Mesothelial cell of epicardium (in vitro differentiated cells): ENCODE results near the gene MLIP. TPM values are rescaled to one million over a fixed set of nuclear protein-coding genes. Genes with fewer than 3 reads are reported as not detected.

Experiments
- DNase-seq, 2 experiments: peaks; one replicate each; pipeline ENCODE4 v3.0.0; 2021; ENCODE audit warnings: low spot score in 2 of 2; ENCODE audit not compliant: unreplicated experiment in 2 of 2
- H3K27ac Mint-ChIP-seq: 2 replicates; pipeline ENCODE4 v1.8.0; 2021; ENCODE audit warnings: mixed read lengths
- H3K27me3 Mint-ChIP-seq: 2 replicates; pipeline ENCODE4 v1.8.0; 2021; ENCODE audit warnings: low read depth, mixed read lengths
- H3K36me3 Mint-ChIP-seq: 2 replicates; pipeline ENCODE4 v1.8.0; 2021; ENCODE audit warnings: mixed read lengths
- H3K4me1 Mint-ChIP-seq: 2 replicates; pipeline ENCODE4 v1.8.0; 2021; ENCODE audit warnings: mixed read lengths
- H3K4me3 Mint-ChIP-seq: 2 replicates; pipeline ENCODE4 v1.8.0; 2021; ENCODE audit warnings: mild to moderate bottlenecking, moderate library complexity, mixed read lengths
- H3K9me3 Mint-ChIP-seq: 2 replicates; pipeline ENCODE4 v1.8.0; 2021; ENCODE audit warnings: mixed read lengths
- total RNA-seq: library from RNA; stranded (reverse); gene quantifications from 3 replicates; pipeline ENCODE4 v1.2.1, GENCODE V29; 2021
- TF ChIP-seq, protein P1 (sequence below): fragments of 200-600 bp; sonication (generic); IDR thresholded peaks from one replicate; pipeline ENCODE4 v1.5.0; 2021; ENCODE audit warnings: antibody characterized with exemption; ENCODE audit not compliant: unreplicated experiment

Gene MLIP
- total RNA-seq, 1 donor from 2014 or later: 0.78 TPM

DNA sequence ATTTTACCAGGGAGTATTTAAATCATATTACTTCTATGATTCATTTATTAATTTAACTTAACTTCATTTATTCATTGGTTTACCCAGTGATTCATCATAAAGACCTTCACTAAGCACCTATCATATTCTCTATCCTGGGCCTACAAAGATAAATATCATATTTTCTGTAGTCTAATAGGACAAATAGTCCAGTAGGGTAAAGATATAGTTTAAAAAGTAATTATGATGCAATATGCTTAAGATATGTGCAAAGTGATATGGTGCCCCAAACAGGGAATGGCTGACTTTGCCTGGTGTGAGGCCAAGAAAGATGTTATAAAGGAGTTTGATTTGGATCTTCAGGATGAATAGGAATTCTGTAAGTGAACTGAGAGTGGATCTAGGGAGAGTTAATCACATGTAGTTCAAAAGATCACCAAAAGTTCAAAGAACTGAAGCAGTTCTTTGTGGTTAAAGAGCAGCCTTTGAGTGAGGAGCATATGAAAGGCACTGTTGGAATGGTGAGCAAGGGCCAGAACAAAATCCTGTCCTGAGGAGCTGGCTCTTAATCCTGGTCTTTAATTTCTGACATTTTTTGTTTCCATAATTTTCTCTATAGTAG lies 45.5 kb downstream of the MLIP start:
- Mint-ChIP-seq H3K4me3 (no peak overlapping the region), H3K36me3 (no peaks in the 10 kb centered on the region), H3K4me1 (no peaks in the 10 kb centered on the region), H3K27me3 (no peaks in the 10 kb centered on the region), H3K9me3 (peaks cover 9% of the 10 kb centered on the region), H3K27ac (no peak overlapping the region)
- TF ChIP-seq, protein P1, sequence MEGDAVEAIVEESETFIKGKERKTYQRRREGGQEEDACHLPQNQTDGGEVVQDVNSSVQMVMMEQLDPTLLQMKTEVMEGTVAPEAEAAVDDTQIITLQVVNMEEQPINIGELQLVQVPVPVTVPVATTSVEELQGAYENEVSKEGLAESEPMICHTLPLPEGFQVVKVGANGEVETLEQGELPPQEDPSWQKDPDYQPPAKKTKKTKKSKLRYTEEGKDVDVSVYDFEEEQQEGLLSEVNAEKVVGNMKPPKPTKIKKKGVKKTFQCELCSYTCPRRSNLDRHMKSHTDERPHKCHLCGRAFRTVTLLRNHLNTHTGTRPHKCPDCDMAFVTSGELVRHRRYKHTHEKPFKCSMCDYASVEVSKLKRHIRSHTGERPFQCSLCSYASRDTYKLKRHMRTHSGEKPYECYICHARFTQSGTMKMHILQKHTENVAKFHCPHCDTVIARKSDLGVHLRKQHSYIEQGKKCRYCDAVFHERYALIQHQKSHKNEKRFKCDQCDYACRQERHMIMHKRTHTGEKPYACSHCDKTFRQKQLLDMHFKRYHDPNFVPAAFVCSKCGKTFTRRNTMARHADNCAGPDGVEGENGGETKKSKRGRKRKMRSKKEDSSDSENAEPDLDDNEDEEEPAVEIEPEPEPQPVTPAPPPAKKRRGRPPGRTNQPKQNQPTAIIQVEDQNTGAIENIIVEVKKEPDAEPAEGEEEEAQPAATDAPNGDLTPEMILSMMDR: no peak
- no peak for DNase-seq

DNA sequence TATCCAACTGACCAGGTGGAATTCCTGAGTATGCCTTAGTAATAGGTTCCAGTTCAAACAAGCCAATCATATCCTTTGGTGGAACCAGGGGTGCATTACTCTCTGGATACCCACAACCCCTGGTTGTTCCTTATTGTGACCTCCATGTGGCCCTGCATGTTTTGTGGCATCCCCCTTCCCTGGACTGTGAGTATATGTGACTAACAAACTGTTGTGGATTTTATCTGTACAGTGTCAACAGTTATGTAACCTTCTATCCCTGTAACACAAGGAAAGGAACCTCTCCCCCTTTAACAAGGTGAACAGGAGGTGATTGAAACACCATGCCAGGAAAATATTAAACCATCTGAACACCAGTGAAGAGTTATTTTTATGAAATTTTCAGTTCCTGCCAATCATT lies 46.2 kb downstream of the MLIP start:
- TF ChIP-seq, protein P1: no peak
- H3K27ac Mint-ChIP-seq: no peak overlapping the region
- DNase-seq: no peak
- H3K27me3 Mint-ChIP-seq: no peaks in the 10 kb centered on the region
- no peaks in the 10 kb centered on the region for H3K36me3 Mint-ChIP-seq
- H3K4me3 Mint-ChIP-seq: no peak overlapping the region
- H3K4me1 Mint-ChIP-seq: no peaks in the 10 kb centered on the region
- peaks cover 5% of the 10 kb centered on the region for H3K9me3 Mint-ChIP-seq

DNA sequence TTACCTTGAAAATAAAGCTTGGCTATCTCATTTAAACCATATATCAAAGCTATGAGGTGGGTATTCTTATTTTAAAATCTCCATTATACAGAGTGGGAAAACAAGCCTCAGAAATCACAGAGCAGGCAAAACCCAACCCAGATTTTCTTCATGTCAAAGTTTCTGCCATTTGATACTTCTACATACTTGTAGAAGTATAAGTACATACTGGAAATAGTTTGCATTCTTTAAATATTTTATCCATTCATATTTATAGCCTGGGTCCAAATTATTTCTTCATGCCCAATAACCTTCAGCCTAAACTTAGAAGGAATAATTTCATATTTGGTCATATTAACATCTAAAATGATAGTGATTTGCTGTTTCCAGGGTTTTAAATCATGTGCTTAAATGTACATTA lies 61.8 kb downstream of the MLIP start:
- Mint-ChIP-seq H3K9me3 (peaks cover 27% of the 10 kb centered on the region), H3K36me3 (no peaks in the 10 kb centered on the region), H3K4me3 (no peak overlapping the region), H3K27ac (no peak overlapping the region), H3K4me1 (no peaks in the 10 kb centered on the region), H3K27me3 (no peaks in the 10 kb centered on the region)
- no peak for DNase-seq
- TF ChIP-seq, protein P1: no peak

DNA sequence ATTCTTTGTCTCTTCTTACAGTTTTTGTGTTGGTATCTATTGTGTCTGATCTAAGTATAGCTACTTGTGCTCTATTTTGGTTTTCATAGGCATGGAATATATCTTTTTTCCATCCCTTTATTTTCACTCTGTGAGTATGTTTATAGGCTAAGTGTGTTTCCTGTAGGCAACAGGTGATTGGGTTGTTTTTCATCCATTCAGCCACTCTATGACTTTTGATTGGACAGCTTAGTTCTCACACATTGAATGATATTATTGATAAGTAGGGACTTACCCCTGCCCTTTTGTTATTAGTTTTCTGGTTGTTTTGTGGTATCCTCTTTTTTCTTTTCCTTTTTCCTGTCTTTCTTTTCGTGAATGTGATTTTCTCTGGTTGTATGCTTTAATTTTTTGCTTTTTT lies 67.9 kb downstream of the MLIP start:
- no peak for DNase-seq
- peaks cover 20% of the 10 kb centered on the region for H3K9me3 Mint-ChIP-seq
- H3K4me3 Mint-ChIP-seq: no peak overlapping the region

DNA sequence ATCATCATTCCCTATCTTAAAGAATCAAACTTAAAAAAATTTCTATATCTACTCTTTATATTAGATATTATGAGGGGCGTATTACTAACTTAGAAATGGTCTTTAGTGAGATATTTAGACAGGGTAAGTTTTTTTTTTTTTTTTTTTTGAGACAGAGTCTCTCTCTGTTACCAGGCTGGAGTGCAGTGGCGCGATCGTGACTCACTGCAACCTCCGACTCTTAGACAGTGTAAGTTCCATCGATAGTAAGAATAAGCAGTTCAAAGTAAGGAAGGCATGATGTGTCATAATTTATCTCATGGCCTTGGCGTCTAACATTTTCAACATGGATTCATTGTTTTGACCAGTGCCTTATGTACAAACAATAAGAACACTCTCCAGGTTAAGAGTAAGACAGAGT lies 72.4 kb downstream of the MLIP start:
- TF ChIP-seq, protein P1: no peak
- Mint-ChIP-seq H3K27ac (no peak overlapping the region), H3K4me1 (no peaks in the 10 kb centered on the region), H3K9me3 (no peaks in the 10 kb centered on the region), H3K36me3 (no peaks in the 10 kb centered on the region), H3K4me3 (no peak overlapping the region), H3K27me3 (no peaks in the 10 kb centered on the region)
- no peak for DNase-seq

More for the DNA sequence above, 67.9 kb downstream of the MLIP start:
- no peak overlapping the region for H3K27ac Mint-ChIP-seq
- TF ChIP-seq, protein P1: no peak
- no peaks in the 10 kb centered on the region for H3K36me3 Mint-ChIP-seq
- no peaks in the 10 kb centered on the region for H3K27me3 Mint-ChIP-seq
- no peaks in the 10 kb centered on the region for H3K4me1 Mint-ChIP-seq

DNA sequence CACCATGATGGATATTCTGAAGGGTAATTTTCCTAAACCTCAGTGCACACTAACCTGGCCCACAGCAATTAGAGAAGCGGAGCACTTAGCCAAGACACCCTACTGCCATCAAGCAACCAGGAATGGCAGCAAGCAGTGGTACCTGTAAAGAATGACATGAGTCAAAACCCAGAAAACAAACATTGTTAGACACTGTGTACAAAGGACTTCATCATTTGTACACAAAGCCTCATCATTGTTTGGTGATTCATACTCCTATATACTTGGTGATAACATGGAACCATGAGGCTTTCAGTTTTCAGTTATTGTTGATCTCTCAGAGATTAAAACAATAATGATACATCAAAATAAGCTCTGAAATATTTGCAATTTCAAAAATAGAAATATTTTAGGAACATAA lies 74.6 kb downstream of the MLIP start:
- no peaks in the 10 kb centered on the region for H3K4me1 Mint-ChIP-seq
- H3K27me3 Mint-ChIP-seq: no peaks in the 10 kb centered on the region
- H3K9me3 Mint-ChIP-seq: no peaks in the 10 kb centered on the region
- H3K36me3 Mint-ChIP-seq: no peaks in the 10 kb centered on the region
- DNase-seq: no peak
- no peak overlapping the region for H3K4me3 Mint-ChIP-seq
- TF ChIP-seq, protein P1: no peak
- no peak overlapping the region for H3K27ac Mint-ChIP-seq
